8988T (cell line): ENCODE measurements around the gene DYNC1H1.
"Not testable (repeated sequence)": the region's sequence is repeated elsewhere in the genome, so short reads cannot be mapped to it uniquely, and the experiment has no call there.

ENCODE experiments used
- DNase-seq: peaks from one replicate; pipeline ENCODE4 v3.0.0; 2011

The DYNC1H1 gene

DNA sequence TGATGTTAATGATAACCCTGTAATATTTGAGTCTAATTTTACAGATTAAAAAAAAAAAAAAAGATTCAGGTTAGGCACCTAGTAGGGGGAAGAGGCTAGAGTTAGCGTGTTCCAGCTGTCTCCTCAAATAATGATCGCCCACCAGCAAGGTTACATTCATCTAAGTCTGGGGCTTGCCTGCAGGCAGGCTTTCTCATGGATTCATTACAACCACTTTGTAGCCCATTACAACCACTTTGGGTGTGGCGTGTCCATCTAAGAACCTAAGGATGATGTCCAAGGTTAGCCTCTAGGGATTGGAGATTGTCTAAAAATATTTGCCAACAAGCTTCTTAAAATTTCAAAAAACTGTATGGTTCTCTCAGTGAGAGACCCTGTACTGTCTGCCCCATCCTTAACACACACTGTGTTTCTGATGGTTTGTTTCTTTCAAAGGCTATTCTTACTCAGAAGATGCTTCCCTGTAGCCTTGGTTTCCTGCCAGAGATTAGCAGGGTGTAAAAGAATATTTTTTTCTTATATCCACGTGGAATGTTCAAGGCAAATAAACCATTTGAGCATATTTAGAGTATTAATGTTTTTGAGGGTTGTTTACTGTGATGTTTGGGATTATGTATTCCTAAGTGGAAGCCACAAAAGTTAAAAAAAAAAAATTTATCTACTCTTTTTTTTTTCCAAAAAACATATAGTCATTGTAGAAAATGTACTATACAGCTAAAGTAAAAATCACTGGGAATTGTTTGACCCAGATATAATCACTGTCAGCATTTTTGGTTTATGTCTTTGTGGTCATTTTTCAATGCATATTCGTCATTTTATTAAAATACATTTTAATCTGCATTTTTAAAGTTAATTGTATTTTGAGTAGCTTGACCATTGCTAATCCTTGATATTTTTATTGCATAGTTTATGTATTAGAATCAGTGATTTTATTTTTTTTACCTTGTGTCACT lies 1.7 kb downstream of the DYNC1H1 start:
- no peak for DNase-seq

DNA sequence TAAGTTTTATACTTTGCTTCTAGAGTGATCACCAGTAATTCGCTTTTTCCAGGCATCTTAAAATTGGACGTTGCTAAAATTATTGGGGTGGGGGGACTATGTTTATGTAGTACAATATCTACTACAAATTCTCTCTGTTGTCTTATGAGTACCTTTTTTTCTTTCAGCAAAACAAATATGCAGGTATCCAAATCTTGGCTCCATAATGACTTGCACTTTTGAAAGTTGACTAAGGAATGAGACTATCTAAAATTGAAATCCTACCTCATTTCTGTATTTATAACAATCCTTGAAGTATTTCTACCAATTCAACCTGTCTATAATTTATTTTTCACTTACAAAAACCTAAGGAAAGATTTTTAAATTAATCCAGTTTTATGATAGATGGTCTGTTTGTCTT lies 2.4 kb downstream of the DYNC1H1 start:
- DNase-seq = no peak

DNA sequence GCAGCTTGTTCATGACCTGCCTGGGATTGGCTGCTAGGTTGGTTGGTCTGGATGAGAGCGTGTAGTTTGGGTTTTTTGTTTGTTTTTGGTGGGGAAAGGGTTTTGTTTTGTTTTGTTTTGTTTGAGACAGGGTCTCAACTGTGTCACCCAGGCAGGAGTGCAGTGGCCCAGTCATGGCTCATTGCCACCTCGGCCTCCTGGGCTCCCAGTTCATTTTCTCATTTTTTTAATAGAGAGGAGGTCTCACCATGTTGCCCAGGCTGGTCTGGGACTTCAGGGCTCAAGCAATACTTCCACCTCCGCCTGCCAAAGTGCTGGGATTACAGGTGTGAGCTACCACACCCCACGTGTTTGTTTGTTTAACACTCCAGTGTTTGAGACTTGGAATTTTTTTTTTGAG lies 3.8 kb downstream of the DYNC1H1 start:
- no peak for DNase-seq

DNA sequence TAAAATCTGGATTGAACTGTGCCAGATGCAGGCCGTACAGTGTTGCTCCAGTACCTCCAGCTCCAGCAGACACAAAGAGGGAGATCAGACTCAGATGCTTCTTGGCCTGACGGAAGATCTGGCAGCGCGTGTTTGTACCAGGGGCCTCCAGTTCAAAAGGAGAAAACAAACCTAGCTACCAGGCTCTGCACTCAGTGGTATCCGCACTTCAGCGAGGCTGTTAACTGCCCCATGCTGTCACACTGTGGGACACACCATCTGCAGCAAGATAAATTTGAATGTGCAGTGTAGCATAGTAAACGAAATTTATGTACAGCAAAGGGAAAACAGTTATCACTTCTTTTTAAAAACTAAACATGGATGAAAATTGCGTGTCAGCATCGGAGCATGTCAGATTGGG lies 5.1 kb downstream of the DYNC1H1 start:
- DNase-seq = no peak

DNA sequence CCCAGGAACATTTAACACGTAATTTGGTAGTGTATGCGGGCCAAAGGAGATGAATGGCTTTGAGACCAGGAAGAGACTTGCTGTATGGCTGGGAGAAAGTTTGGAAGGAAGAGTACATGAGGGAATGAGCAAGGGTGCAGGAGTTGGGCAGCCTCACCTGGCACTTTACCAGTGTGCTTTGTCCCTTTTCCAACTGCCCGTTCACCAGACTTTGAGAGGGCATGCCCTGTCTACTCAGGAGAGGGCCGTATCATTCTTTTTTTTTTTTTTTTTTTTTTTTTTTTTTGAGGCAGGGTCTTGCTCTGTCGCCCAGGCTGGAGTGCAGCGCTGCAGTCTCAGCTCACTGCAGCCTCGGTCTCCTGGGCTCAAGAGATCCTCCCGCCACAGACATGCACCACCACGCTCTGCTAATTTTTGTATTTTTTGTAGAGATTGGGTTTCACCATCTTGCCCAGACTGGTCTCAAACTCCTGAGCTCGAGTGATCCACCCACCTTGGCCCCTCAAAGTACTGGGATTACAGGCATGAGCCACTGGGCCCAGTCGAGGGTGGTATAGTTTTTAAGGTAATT lies 6.5 kb downstream of the DYNC1H1 start:
- no peak for DNase-seq

DNA sequence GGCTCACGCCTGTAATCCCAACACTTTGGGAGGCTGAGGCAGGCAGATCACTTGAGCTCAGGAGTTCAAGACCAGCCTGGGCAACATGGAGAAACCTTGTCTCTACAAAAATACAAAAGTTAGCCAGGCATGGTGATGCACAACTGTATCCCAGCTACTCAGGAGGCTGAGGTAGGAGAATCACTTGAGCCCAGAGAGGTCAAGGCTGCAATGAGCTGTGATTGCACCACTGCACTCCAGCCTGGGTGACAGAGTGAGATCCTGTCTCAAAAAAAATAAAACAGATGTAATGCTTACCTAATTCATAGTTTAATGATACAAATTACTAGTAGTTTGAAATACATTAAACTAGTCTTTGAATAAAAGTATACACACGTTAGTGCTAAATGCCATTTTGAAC lies 7.1 kb downstream of the DYNC1H1 start:
- DNase-seq = not testable (repeated sequence)

DNA sequence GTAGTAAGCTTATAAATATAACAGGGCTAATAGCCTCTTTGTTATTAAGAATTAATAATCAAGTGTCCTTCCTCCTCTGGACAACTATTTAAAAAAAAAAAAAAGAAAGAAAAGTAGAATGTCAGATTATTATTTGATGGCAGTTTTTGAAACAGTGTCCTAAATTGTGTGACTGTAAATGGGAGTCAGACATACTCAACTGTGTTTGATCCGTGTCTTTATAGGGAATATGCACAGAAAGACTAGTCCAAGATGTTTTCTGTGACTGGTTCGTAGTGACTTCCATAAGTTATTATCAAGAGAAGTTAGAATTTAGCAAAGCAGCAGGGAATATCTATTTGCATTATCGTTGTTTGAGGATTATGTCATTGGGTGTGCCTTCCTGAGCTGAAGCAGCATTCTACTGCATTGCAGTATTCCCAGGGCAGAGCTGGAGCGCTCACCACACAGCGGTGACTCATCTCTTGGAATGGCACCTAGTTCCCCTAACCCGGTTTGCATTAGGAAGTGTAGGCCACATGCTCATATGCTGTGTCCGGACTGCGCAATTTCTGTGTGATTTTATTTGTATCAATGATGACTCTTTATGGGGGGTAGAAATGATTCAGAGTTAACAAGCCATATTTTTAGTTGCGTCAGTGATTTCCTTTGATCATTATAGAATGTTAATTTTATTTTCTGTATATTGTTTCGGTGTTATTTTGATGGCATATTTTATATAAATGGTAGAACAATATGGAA lies 7.9 kb downstream of the DYNC1H1 start:
- DNase-seq = peak; percentile 46

DNA sequence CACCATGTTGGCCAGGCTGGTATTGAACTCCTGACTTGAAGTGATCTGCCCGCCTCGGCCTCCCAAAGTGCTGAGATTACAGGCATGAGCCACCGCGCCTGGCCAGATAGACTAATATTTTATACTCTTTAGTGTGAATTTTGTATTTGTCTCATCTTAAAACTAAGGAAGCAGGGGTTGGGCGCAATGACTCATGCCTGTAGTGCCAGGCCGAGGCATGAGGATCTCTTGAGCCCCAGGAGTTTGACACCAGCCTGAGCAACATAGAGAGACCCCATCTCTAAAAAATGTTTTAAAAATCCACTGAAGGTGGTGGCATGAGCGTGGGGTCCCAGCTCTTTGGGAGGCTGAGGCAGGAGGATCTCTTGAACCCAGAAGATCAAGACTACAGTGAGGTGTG lies 9.0 kb downstream of the DYNC1H1 start:
- no peak for DNase-seq

DNA sequence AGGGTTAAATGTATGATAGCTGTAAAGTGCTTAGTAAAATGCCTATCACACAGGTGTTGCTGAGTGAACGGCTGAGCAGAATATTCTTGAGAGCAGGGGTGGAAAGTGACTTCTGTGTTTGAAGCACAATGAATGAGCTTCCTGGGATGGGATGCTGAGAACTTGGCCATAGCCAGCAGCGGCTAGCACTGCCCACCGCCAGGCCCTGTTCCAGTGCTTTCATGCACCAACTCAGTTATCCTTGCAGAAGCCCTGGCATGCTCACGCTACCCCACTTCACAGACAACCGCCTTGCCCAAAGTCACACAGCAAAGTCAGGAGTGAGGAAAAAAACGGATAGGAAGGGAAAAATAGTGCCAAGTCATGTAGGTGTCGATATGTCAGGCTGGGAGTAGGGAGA lies 10.9 kb downstream of the DYNC1H1 start:
- DNase-seq = no peak

DNA sequence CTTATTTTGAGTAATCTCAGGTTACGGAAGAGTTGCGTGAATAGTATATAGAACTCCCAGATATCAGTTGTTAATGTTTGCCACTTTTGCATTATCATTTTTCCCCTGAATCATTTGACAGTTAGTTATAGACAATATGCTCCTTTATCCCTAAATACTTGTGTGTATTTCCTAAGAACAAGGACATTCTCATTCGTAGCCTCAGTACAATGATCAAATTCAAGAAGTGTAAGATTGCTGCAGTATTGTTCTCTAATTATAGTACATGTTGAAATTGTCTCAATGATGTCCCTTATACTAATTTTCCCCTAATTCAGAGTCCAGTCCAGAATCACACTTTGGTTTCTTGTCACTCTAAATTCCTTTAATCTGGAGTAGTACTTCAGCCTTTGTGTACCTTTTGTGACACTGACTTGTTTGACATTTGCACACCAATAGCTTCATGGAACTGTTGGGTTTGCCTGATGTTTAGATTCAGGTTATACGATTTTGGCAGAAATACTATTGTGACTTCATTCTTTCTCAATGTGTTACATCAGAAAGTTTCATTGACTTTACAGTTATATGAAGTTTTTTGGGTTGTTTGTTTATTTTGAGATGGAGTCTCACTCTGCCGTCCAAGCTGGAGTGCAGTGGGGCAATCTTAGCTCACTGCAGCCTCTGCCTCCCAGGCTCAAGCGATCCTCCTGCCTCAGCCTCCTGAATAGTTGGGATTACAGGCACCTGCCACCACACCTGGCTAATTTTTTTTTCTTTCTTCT lies 13.1 kb downstream of the DYNC1H1 start:
- DNase-seq = no peak

DNA sequence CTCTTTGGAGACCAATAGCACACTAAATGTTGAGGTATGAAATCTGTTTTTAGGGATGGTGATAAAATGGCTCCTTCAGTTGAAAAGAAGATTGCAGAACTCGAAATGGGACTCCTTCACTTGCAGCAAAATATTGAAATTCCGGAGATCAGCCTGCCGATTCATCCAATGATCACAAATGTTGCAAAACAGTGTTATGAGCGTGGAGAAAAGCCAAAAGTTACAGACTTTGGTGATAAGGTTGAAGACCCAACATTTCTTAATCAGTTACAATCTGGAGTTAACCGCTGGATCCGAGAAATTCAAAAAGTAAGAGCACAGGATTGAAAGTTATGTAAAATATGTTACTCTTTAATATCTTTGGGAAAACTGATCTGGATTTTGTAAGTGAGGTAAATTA lies 15.3 kb downstream of the DYNC1H1 start:
- no peak for DNase-seq

DNA sequence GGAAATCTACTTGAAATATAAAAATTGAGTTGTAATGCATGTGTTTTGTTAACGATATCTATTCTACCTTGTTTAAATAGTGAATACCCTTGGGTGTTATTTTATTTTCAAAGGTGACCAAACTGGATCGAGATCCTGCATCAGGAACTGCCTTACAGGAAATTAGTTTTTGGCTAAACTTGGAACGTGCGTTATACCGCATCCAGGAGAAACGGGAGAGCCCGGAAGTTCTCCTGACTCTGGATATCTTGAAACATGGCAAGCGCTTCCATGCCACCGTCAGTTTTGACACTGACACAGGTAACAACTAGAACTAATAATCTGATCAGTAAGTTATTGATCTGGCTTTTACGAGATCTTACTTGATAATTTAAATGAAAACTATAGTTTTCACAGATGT lies 15.9 kb downstream of the DYNC1H1 start:
- DNase-seq = no peak

DNA sequence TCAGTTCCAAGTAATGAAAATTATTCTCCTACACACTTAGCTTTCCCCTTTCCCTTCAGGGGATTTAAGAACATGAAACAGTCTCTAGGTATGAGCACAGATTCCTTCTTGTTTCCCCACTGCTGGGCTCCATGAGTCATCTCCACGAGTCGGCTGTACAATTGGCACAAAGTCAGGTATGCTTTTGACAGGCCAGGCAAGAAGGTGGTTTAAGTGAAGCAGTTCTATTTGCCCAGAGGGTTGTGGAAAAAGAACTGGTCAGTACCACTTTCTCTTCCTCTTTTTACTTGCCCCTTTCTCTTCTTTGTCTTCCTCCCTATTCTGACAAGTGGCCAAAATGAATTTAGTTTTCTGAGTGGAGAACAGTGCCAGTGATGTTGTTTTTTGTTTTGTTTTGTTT lies 16.3 kb downstream of the DYNC1H1 start:
- DNase-seq = peak; percentile 47

DNA sequence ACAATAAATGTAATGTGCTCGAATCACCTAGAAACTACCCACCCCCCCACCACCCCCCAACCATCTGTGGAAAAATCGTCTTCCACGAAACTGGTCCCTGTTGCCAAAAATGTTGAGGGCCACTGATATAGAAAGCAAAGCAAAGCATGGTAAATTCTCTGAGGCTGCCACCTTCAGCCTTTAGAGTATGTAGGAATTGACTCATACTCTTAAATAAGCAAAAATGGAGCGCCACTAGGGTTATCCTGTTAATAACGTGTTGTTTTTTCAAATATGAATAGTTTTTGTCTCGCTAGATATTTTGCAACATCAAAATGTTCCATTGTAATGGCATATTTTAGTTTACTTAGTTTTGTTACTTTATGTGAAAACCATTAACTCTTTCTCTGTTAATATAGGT lies 18.2 kb downstream of the DYNC1H1 start:
- no peak for DNase-seq

DNA sequence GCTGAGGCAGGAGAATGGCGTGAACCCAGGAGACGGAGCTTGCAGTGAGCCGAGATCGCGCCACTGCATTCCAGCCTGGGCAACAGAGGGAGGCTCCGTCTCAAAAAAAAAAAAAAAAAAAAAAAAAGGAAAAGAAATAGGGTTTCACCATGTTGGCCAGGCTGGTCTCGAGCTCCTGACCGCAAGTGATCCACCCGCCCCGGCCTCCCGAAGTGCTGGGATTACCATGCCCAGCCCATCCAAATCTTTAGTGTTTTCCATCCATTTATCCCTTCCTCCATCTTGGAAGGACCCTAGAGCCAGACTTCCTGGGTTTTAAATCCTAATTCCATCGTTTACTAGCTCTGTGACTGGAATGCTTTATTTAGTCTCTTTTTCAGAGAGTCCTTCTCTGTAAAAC lies 20.5 kb downstream of the DYNC1H1 start:
- not testable (repeated sequence) for DNase-seq

DNA sequence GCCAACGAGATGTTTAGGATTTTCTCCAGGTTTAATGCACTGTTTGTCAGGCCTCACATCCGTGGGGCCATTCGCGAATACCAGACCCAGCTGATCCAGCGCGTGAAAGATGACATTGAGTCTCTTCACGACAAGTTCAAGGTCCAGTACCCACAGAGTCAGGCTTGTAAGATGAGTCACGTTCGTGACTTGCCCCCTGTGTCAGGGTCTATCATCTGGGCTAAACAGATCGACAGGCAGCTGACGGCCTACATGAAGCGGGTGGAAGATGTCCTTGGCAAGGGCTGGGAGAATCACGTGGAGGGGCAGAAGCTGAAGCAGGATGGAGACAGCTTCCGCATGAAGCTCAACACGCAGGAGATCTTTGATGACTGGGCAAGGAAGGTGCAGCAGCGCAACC lies 21.6 kb downstream of the DYNC1H1 start:
- no peak for DNase-seq

DNA sequence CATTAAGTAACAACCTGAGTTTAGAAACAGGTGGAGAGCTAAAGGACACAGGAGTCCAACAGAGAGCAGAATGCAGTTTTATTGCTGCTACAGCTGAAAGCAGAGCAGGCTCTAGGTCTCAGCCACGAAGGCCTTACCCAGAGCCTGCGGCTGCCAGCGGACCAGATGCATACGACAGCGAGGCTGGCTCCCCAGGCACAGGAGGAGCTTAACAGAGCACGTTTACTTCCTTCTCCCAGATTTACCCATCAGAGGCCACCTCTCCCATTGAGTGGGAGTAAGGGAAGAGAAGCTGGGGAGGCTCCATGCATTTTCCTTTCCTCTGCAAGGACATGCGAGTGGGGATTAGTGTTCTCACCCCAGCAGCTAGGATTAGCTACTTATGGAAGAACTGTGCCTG lies 22.6 kb downstream of the DYNC1H1 start:
- DNase-seq = no peak

DNA sequence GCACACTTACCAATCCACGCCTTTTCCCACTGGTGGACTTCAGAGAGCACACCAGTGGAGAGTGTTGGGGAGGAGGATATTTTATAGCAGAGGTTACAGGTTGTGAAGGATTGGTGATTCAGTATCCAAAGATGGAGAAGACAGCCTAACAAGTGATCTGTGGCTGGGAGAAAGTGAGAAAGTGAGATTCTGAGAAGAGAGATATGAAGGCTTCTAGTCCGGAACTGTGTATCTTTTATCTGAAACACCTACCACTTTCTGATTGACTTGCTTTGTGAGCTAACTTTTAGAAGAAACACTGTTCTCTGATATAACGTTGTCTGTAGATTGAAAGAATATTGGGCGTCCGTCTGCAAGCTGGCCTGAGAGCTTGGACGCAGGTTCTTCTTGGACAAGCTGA lies 24.0 kb downstream of the DYNC1H1 start:
- DNase-seq = no peak

DNA sequence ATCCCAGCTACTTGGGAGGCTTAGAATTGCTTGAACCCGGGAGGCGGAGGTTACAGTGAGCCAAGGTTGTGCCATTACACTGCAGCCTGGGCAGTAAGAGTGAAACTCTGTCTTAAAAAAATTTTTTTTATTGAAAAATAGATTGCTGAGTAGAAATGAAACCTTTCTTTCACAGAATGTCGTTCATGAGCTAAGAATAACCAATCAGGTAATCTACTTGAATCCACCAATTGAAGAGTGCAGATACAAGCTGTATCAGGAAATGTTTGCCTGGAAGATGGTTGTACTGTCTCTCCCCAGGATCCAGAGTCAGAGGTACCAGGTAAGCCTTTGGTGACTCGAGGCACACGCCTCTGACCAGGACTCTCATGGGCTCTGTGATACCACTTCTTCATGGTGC lies 27.0 kb downstream of the DYNC1H1 start:
- DNase-seq = no peak

DNA sequence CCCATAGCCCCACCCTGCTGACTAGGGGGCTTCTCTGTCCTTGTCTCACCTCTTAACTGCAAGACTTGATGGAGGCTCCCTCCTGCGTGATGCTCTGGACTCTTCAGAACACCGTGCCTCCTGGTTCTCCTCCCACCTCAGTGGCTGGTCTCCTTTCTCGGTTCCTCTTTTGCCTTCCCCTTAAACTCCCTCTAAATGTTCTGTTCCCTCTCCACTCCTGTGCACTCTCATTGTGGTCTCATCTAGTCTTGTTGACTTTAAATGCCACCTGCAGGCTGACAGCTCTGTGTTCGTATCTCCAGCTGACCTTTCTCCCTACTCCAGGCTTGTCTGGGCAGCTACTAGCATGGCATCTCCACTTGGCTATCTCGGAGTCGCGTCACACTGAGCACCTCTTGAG lies 28.3 kb downstream of the DYNC1H1 start:
- DNase-seq = no peak

DNA sequence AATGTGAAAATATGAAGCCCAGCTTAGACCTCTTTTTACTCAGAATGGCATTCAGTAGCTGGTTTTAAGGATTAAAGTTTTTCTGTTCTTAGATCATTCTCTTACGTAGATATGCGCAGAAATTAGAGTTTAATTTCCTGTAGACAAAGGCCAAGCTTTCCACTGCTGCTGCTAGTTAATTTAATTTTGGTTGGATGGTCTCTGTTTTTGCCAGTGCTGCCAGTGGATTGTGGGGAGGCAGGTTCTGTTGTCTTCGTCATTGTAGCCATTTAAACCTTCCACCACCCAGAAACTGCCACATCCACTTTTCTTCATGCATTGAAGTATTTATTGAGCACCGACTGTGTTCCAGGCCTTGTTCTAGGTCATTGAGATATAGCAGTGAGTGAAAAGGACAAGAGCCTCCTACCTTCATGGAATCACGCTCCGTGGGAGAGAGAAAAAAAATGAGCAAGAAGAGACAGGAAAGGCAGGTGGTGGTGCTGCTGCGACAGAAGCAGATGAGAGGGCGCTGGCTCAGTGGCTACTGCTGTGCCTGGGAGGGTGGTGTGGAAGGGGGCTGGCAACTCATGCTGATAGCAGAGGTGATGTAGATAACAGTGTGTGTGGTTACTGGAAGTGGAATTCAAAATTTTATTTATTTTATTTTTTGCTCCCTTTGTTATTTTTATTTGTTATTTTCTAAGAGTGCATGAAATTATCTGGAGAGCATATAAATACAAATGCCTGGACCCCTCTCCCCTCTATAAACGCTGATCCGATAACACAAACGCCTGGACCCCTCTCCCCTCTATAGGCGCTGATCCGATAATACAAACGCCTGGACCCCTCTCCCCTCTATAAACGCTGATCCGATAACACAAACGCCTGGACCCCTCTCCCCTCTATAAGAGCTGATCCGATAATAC lies 33.3 kb downstream of the DYNC1H1 start:
- DNase-seq = no peak

DNA sequence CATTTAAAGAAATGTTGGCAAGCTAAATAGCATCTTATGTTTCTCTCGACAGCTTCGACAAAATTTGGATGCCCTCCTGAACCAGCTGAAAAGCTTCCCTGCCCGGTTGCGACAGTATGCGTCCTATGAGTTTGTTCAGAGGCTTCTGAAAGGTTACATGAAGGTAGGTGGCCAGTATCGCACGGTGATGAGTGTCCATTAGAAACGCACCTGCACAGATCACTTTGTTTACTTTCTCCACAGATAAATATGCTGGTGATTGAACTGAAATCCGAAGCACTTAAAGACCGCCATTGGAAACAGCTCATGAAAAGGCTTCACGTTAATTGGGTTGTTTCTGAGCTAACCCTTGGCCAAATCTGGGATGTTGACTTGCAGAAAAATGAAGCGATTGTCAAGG lies 36.5 kb downstream of the DYNC1H1 start:
- no peak for DNase-seq
